ENCODE measurements around the gene RPP14.

DNA sequence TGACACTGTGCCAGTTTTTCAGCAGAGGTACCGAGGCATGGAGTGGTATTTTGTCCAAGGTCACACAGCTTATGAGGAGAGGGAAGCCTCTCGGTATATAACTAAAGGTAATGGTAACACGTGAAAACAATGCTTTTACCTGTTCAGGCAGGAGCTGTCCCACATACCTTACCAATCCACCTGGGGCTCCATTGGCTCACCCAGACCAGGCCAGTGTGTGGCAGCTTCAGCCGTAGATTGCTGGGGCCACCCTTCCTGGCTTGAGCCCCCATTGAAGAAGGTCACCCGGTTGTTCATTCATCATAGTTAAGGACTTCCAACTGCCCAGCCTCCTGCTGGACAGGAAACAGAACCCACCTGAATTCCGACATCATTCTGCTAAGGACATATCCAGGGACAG is 9.2 kb upstream of the RPP14 start:
- TF ChIP-seq EZH2phosphoT487 (IDR thresholded peaks at IDR 0.05; ENCODE audit: insufficient read depth, low read depth) (no peak), EZH2 (IDR thresholded peaks at IDR 0.05; ENCODE audit: insufficient read depth, poor library complexity, severe bottlenecking) (no peak)

Measured in GM23248 (cell line).